Measurements from ENCODE around the gene TCERG1L. TPM values are rescaled to one million over a fixed set of nuclear protein-coding genes. Genes with fewer than 3 reads are reported as not detected.

The TCERG1L gene
- total RNA-seq, 1 donor from 2014 or later = 3.5 TPM

GRCh38 chr10:131169146-131169545 lies 142.4 kb downstream of the TCERG1L start:
- no peaks in the 10 kb centered on the region for H3K27me3 ChIP-seq (ENCODE audit: insufficient read depth, low read length)
- H4K20me1 ChIP-seq (ENCODE audit: insufficient read depth, low read length) = no peaks in the 10 kb centered on the region
- no peak overlapping the region for H3K4me2 ChIP-seq (ENCODE audit: low read length)
- H3K27me3 Mint-ChIP-seq (ENCODE audit: low read depth, unreplicated experiment) = peaks cover 2% of the 10 kb centered on the region
- no peak overlapping the region for H3K27ac ChIP-seq (ENCODE audit: low read depth, low read length)
- no peaks in the 10 kb centered on the region for H3K4me1 Mint-ChIP-seq (ENCODE audit: low read depth, unreplicated experiment)
- TF ChIP-seq CTCF (IDR thresholded peaks at IDR 0.05; ENCODE audit: insufficient read depth, low read depth, low read length) (no peak), EZH2 (IDR thresholded peaks at IDR 0.05; ENCODE audit: insufficient read depth, low read length) (no peak)
- no peaks in the 10 kb centered on the region for H3K36me3 Mint-ChIP-seq (ENCODE audit: low read depth, unreplicated experiment)
- no peaks in the 10 kb centered on the region for H3K9me3 Mint-ChIP-seq (ENCODE audit: unreplicated experiment)
- no peak for FAIRE-seq
- H3K9me3 ChIP-seq (ENCODE audit: insufficient read depth, low read depth, low read length) = peaks cover 5% of the 10 kb centered on the region
- no peaks in the 10 kb centered on the region for H3K36me3 ChIP-seq (ENCODE audit: insufficient read depth, low read length)
- H3K4me3 Mint-ChIP-seq (ENCODE audit: unreplicated experiment) = no peak overlapping the region
- no peak overlapping the region for H3K27ac Mint-ChIP-seq (ENCODE audit: unreplicated experiment)
- H3K4me1 ChIP-seq (ENCODE audit: insufficient read depth, low read length) = no peaks in the 10 kb centered on the region
- no peaks in the 10 kb centered on the region for H3K79me2 ChIP-seq (ENCODE audit: insufficient read depth, low read length)
- no peak overlapping the region for H2AFZ ChIP-seq (ENCODE audit: low read depth, low read length)
- no peak overlapping the region for H3K4me3 ChIP-seq (ENCODE audit: insufficient read depth, low read depth, low read length)
- H3K9ac ChIP-seq (ENCODE audit: low read length) = no peak overlapping the region
- DNase-seq (ENCODE audit: low read depth) = no peak

- no peak overlapping the region for H3K4me3 Mint-ChIP-seq (ENCODE audit: unreplicated experiment)
- no peak overlapping the region for H3K27ac Mint-ChIP-seq (ENCODE audit: unreplicated experiment)
- DNase-seq (ENCODE audit: low read depth) (no peak), FAIRE-seq (no peak)
- Histone ChIP-seq H3K27ac (ENCODE audit: low read depth, low read length) (no peak overlapping the region), H3K27me3 (ENCODE audit: insufficient read depth, low read length) (no peaks in the 10 kb centered on the region), H4K20me1 (ENCODE audit: insufficient read depth, low read length) (no peaks in the 10 kb centered on the region), H3K9ac (ENCODE audit: low read length) (no peak overlapping the region), H3K4me1 (ENCODE audit: insufficient read depth, low read length) (no peaks in the 10 kb centered on the region), H3K4me2 (ENCODE audit: low read length) (no peak overlapping the region), H3K9me3 (ENCODE audit: insufficient read depth, low read depth, low read length) (peaks cover 5% of the 10 kb centered on the region), H3K36me3 (ENCODE audit: insufficient read depth, low read length) (no peaks in the 10 kb centered on the region), H3K79me2 (ENCODE audit: insufficient read depth, low read length) (no peaks in the 10 kb centered on the region), H3K4me3 (ENCODE audit: insufficient read depth, low read depth, low read length) (no peak overlapping the region), H2AFZ (ENCODE audit: low read depth, low read length) (no peak overlapping the region)
- no peaks in the 10 kb centered on the region for H3K9me3 Mint-ChIP-seq (ENCODE audit: unreplicated experiment)
- no peaks in the 10 kb centered on the region for H3K4me1 Mint-ChIP-seq (ENCODE audit: low read depth, unreplicated experiment)
- TF ChIP-seq EZH2 (IDR thresholded peaks at IDR 0.05; ENCODE audit: insufficient read depth, low read length) = no peak
- TF ChIP-seq CTCF (IDR thresholded peaks at IDR 0.05; ENCODE audit: insufficient read depth, low read depth, low read length) = no peak
- H3K27me3 Mint-ChIP-seq (ENCODE audit: low read depth, unreplicated experiment) = peaks cover 2% of the 10 kb centered on the region
- H3K36me3 Mint-ChIP-seq (ENCODE audit: low read depth, unreplicated experiment) = no peaks in the 10 kb centered on the region
Observed at GRCh38 chr10:131168238-131168875, 143.2 kb downstream of the TCERG1L start.
